ENCODE results near the gene ZNF771.
A peak's percentile ranks its signal among the peaks of the same experiment; 100 is the strongest.

ZNF771 gene

GRCh38 chr16:30372725-30373124 is 34.7 kb upstream of the ZNF771 start:
- Histone ChIP-seq H3K27ac (no peak overlapping the region), H3K4me3 (no peak overlapping the region)

GRCh38 chr16:30374538-30374937 is 32.9 kb upstream of the ZNF771 start, which contains the start of gene MYL11:
MYL11 (plus strand) TSS chr16:30374802; CDS start chr16:30374858, 56 bp downstream.
- H3K4me3 ChIP-seq = no peak within 1 kb of the TSS
- no peak within 1 kb of the TSS for H3K27ac ChIP-seq

GRCh38 chr16:30375864-30376263 is 31.5 kb upstream of the ZNF771 start:
- no peak overlapping the region for H3K4me3 ChIP-seq
- peak overlapping the region in 3 of 21 experiments; percentile 13 to 97 (median 97) for H3K27ac ChIP-seq

- no peak overlapping the region for H3K4me3 ChIP-seq
- H3K27ac ChIP-seq = peak overlapping the region in 18 of 21 experiments; percentile 13 to 100 (median 98)
Observed at GRCh38 chr16:30376461-30376902, 30.9 kb upstream of the ZNF771 start.

GRCh38 chr16:30377050-30377811 is 30.2 kb upstream of the ZNF771 start:
- Histone ChIP-seq H3K27ac (peak overlapping the region; percentile 94 to 100 (median 99)), H3K4me3 (peak overlapping the region; percentile 49 to 63 (median 55))

- peak overlapping the region; percentile 49 to 63 (median 55) for H3K4me3 ChIP-seq
- H3K27ac ChIP-seq = peak overlapping the region; percentile 94 to 100 (median 99)
Observed at GRCh38 chr16:30377812-30378235, 29.6 kb upstream of the ZNF771 start.

GRCh38 chr16:30378236-30379157 is 28.9 kb upstream of the ZNF771 start:
- H3K27ac ChIP-seq = peak overlapping the region; percentile 94 to 100 (median 99)
- H3K4me3 ChIP-seq = peak overlapping the region; percentile 49 to 63 (median 55)

- Histone ChIP-seq H3K27ac (peak overlapping the region in 20 of 21 experiments; percentile 69 to 100 (median 98)), H3K4me3 (peak overlapping the region; percentile 49 to 63 (median 55))
Observed at GRCh38 chr16:30379158-30379783, 28.1 kb upstream of the ZNF771 start.

GRCh38 chr16:30380072-30380802 is 27.2 kb upstream of the ZNF771 start:
- Histone ChIP-seq H3K27ac (peak overlapping the region in 3 of 21 experiments; percentile 27 to 100 (median 88)), H3K4me3 (no peak overlapping the region)

GRCh38 chr16:30380803-30381208 is 26.6 kb upstream of the ZNF771 start:
- H3K4me3 ChIP-seq = no peak overlapping the region
- H3K27ac ChIP-seq = peak overlapping the region in 4 of 21 experiments; percentile 27 to 100 (median 81)

- H3K27ac ChIP-seq = peak overlapping the region in 15 of 21 experiments; percentile 13 to 88 (median 64)
Observed at GRCh38 chr16:30381291-30382041, 25.9 kb upstream of the ZNF771 start.

GRCh38 chr16:30382111-30382881 is 25.1 kb upstream of the ZNF771 start, which contains the start of gene SEPTIN1:
SEPTIN1 (minus strand) TSS chr16:30382561; CDS start chr16:30382542, 19 bp downstream.
- Histone ChIP-seq H3K27ac (peak within 1 kb of the TSS in 16 of 21 experiments; percentile 13 to 88 (median 63)), H3K4me3 (peak within 1 kb of the TSS; percentile 13 to 36 (median 30))

More at GRCh38 chr16:30381291-30382041, 25.9 kb upstream of the ZNF771 start:
- H3K4me3 ChIP-seq = peak overlapping the region; percentile 13 to 36 (median 30)

- Histone ChIP-seq H3K4me3 (no peak overlapping the region), H3K27ac (peak overlapping the region in 6 of 21 experiments; percentile 44 to 88 (median 78))
Observed at GRCh38 chr16:30383521-30383920, 23.9 kb upstream of the ZNF771 start.

- Histone ChIP-seq H3K4me3 (peak overlapping the region; percentile 55 to 87 (median 77)), H3K27ac (peak overlapping the region in 20 of 21 experiments; percentile 21 to 93 (median 78))
Observed at GRCh38 chr16:30394592-30395154, 12.7 kb upstream of the ZNF771 start.

- H3K4me3 ChIP-seq = peak within 1 kb of the TSS; percentile 55 to 87 (median 77)
- H3K27ac ChIP-seq = peak within 1 kb of the TSS in 20 of 21 experiments; percentile 25 to 93 (median 78)
Observed at GRCh38 chr16:30395155-30395991, 12.0 kb upstream of the ZNF771 start, which contains the start of gene ZNF48. ZNF48 (plus strand) TSS chr16:30395420; CDS start chr16:30395795, 375 bp downstream.
